ENCODE measurements around the gene ARRDC1.

- TF ChIP-seq POLR2AphosphoS5 (IDR thresholded peaks at IDR 0.05) (no peak), POLR2A (IDR thresholded peaks at IDR 0.05) (no peak), EP300 (IDR thresholded peaks at IDR 0.05) (no peak), CTCF (IDR thresholded peaks at IDR 0.05) (no peak)
These were observed 1.8 kb downstream of the ARRDC1 start for GRCh38 chr9:137607141-137607857.
